SK-N-SH treated with all-trans-retinoic acid at 6 μM for 48 hours (cell line): ENCODE measurements around the gene SH3PXD2A.

Experiments
- ATAC-seq: fragments of 200-7000 bp; cut with Tn5 transposase; 3 replicates; pipeline ENCODE4 v1.9.1; 2020; ENCODE audit warnings: mild to moderate bottlenecking, moderate library complexity
- ARNTL ChIP-seq: fragments of 450-650 bp; formaldehyde crosslinking; IDR thresholded peaks from 2 replicates; pipeline ENCODE4 v1.5.0; 2020; ENCODE audit warnings: low read depth, mild to moderate bottlenecking, moderate library complexity, borderline replicate concordance
- BACH2 ChIP-seq: fragments of 250-450 bp; sonication (Bioruptor Pico); IDR thresholded peaks from 2 replicates; pipeline ENCODE4 v1.9.0; 2021; ENCODE audit warnings: mild to moderate bottlenecking, borderline replicate concordance
- CSDC2 ChIP-seq: fragments of 250-450 bp; sonication (Bioruptor Pico); IDR thresholded peaks from 2 replicates; pipeline ENCODE4 v1.5.0; 2020; ENCODE audit warnings: mild to moderate bottlenecking, moderate library complexity
- ESRRG ChIP-seq: fragments of 250-450 bp; sonication (Bioruptor Pico); IDR thresholded peaks from 2 replicates; pipeline ENCODE4 v1.6.1; 2021; ENCODE audit warnings: mild to moderate bottlenecking
- GLIS3 ChIP-seq: fragments of 250-450 bp; sonication (Bioruptor Pico); IDR thresholded peaks from 2 replicates; pipeline ENCODE4 v1.5.0; 2020; ENCODE audit warnings: mild to moderate bottlenecking, moderate library complexity
- ISL1 ChIP-seq: fragments of 250-450 bp; sonication (Bioruptor Pico); IDR thresholded peaks from 2 replicates; pipeline ENCODE4 v2.1.2; 2022; ENCODE audit warnings: mild to moderate bottlenecking, moderate library complexity
- OSR1 ChIP-seq: fragments of 250-450 bp; sonication (Bioruptor Pico); IDR thresholded peaks from 2 replicates; pipeline ENCODE4 v1.8.0; 2022; ENCODE audit warnings: moderate library complexity, mild to moderate bottlenecking, inconsistent platforms
- PPARA ChIP-seq: fragments of 250-450 bp; sonication (Bioruptor Pico); IDR thresholded peaks from 2 replicates; pipeline ENCODE4 v1.5.0; 2020; ENCODE audit warnings: mild to moderate bottlenecking, borderline replicate concordance
- RARB ChIP-seq: fragments of 250-450 bp; sonication (Bioruptor Pico); IDR thresholded peaks from 2 replicates; pipeline ENCODE4 v1.8.0; 2021; ENCODE audit warnings: mild to moderate bottlenecking, moderate library complexity
- SNAI2 ChIP-seq: fragments of 250-450 bp; sonication (Bioruptor Pico); IDR thresholded peaks from 2 replicates; pipeline ENCODE4 v1.5.0; 2020; ENCODE audit warnings: mild to moderate bottlenecking, moderate library complexity
- TCF4 ChIP-seq: fragments of 250-450 bp; sonication (Bioruptor Pico); IDR thresholded peaks from 2 replicates; pipeline ENCODE4 v1.8.0; 2021; ENCODE audit warnings: mild to moderate bottlenecking, moderate library complexity, borderline replicate concordance
- TOX ChIP-seq: fragments of 250-450 bp; sonication (Bioruptor Pico); IDR thresholded peaks from 2 replicates; pipeline ENCODE4 v1.8.0; 2021; ENCODE audit warnings: mild to moderate bottlenecking, moderate library complexity, borderline replicate concordance
- ZC3H10 ChIP-seq: fragments of 250-450 bp; sonication (Bioruptor Pico); IDR thresholded peaks from 2 replicates; pipeline ENCODE4 v1.5.1; 2021; ENCODE audit warnings: mild to moderate bottlenecking, moderate library complexity
- ZFP3 ChIP-seq: fragments of 250-450 bp; sonication (Bioruptor Pico); IDR thresholded peaks from 2 replicates; pipeline ENCODE4 v1.5.0; 2020; ENCODE audit warnings: mild to moderate bottlenecking, moderate library complexity
- ZFP30 ChIP-seq: fragments of 450-650 bp; formaldehyde crosslinking; IDR thresholded peaks from 2 replicates; pipeline ENCODE4 v1.5.0; 2022; ENCODE audit warnings: mild to moderate bottlenecking, moderate library complexity
- ZNF565 ChIP-seq: fragments of 450-650 bp; formaldehyde crosslinking; conservative IDR thresholded peaks from 2 replicates; pipeline ENCODE4 v1.5.0; 2020; ENCODE audit warnings: low read depth, mild to moderate bottlenecking, moderate library complexity
- ZNF70 ChIP-seq: fragments of 450-650 bp; formaldehyde crosslinking; IDR thresholded peaks from 2 replicates; pipeline ENCODE4 v1.5.0; 2020; ENCODE audit warnings: mild to moderate bottlenecking, moderate library complexity
- ZNF8 ChIP-seq: fragments of 450-650 bp; formaldehyde crosslinking; IDR thresholded peaks from 2 replicates; pipeline ENCODE4 v1.5.0; 2020; ENCODE audit warnings: mild to moderate bottlenecking, moderate library complexity
- TF ChIP-seq, protein P1 (sequence below): fragments of 250-450 bp; sonication (Bioruptor Pico); IDR thresholded peaks from 2 replicates; pipeline ENCODE4 v1.8.0; 2020; ENCODE audit warnings: mild to moderate bottlenecking, moderate library complexity, borderline replicate concordance
- TF ChIP-seq, protein P2 (sequence below): fragments of 250-450 bp; sonication (Bioruptor Pico); IDR thresholded peaks from 2 replicates; pipeline ENCODE4 v1.5.1; 2020; ENCODE audit warnings: low read depth, mild to moderate bottlenecking, moderate library complexity
- TF ChIP-seq, protein P3 (sequence below): fragments of 250-450 bp; sonication (Bioruptor Pico); IDR thresholded peaks from 2 replicates; pipeline ENCODE4 v1.8.0; 2021; ENCODE audit warnings: low read depth, mild to moderate bottlenecking, moderate library complexity, borderline replicate concordance
- TF ChIP-seq, protein P4 (sequence below): fragments of 250-450 bp; sonication (Bioruptor Pico); IDR thresholded peaks from 2 replicates; pipeline ENCODE4 v1.5.1; 2021; ENCODE audit warnings: mild to moderate bottlenecking, moderate library complexity

SH3PXD2A gene

DNA sequence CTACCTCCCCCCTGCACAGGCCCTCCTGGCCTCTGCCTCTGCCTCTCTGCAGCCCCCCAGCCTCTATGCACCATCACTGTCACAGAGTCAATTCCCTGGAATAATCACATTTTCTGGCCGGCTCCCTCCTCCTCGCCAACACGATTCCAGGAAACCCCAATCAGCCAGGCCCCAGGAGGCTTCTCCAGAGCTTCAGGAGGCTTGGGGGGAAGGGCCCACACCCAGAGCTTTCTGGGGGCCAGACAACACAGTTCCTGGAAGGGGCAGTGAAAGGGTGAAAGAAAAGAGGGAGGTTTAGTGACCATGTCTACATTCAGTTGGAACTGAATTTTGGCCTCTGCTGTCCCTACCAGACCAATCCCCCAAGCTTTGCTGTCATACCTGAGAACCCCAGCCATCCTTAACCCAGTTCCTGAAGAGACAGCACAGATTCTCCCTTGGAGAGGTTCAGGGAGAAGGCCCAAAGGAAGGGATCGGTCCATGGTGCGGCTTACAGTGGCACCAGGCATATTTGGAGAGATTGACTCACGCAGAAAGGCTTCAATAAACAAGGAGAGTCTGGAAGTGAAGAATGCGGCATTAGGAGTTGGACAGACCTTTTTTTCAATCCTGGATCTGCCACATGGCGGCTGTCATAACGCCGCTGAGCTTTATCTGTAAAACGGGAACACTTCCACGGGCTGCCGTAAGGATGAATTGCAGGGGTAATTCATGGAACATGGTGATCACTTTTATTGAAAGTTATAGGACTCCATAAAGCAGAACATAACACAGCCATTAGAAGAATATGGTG lies 272.8 kb downstream of the SH3PXD2A start:
- ATAC-seq: no peak

DNA sequence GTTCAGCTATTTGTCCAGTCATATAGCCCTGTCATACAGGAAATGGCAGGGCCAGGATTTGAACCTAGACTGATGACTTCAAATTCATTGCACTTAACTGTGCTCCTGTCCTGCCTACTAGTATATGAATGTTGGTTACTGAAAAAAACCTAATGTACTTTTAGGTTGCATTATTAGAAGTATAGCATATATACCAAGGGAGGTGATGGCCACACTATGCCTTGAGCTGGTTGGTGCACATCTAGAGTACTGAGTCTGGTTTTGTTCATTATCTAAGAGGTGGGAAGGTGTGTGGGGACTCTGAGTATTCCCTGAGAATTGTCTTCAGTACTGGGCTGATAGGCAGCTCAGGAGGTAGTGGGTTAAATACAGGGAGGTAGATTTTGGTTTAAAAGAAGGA lies 273.9 kb downstream of the SH3PXD2A start:
- no peak for ATAC-seq
- TF ChIP-seq, protein P1, sequence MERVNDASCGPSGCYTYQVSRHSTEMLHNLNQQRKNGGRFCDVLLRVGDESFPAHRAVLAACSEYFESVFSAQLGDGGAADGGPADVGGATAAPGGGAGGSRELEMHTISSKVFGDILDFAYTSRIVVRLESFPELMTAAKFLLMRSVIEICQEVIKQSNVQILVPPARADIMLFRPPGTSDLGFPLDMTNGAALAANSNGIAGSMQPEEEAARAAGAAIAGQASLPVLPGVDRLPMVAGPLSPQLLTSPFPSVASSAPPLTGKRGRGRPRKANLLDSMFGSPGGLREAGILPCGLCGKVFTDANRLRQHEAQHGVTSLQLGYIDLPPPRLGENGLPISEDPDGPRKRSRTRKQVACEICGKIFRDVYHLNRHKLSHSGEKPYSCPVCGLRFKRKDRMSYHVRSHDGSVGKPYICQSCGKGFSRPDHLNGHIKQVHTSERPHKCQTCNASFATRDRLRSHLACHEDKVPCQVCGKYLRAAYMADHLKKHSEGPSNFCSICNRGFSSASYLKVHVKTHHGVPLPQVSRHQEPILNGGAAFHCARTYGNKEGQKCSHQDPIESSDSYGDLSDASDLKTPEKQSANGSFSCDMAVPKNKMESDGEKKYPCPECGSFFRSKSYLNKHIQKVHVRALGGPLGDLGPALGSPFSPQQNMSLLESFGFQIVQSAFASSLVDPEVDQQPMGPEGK (CRISPR knock-in tag): no peak
- TF ChIP-seq ZNF70 (CRISPR knock-in tag) (peak; percentile 98), ZNF565 (no peak)

More for the DNA sequence above, 272.8 kb downstream of the SH3PXD2A start:
- no peak for TF ChIP-seq ZC3H10 (CRISPR knock-in tag)
- no peak for TF ChIP-seq ESRRG (CRISPR knock-in tag)
- TF ChIP-seq, protein P2, sequence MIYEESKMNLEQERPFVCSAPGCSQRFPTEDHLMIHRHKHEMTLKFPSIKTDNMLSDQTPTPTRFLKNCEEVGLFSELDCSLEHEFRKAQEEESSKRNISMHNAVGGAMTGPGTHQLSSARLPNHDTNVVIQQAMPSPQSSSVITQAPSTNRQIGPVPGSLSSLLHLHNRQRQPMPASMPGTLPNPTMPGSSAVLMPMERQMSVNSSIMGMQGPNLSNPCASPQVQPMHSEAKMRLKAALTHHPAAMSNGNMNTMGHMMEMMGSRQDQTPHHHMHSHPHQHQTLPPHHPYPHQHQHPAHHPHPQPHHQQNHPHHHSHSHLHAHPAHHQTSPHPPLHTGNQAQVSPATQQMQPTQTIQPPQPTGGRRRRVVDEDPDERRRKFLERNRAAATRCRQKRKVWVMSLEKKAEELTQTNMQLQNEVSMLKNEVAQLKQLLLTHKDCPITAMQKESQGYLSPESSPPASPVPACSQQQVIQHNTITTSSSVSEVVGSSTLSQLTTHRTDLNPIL (CRISPR knock-in tag): no peak

DNA sequence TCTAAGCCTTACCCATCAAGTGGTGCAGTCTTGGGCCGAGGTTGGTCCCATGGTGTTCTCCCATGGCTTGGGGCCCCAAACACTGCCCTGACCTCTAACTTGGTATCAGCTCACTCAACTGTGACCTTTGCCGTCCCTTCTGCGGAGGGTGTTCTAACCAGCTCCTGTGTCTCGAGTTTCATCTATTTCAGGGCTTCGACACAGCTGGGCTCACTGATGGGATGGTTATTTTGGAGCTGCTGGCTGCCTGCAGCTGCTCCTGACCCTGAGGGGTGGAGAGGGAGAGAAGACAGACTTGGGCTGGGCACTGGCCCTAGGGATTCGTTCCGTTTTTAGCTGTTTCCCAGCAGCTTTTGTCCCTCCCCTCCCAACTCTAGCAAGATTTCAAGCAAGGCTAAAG lies 274.9 kb downstream of the SH3PXD2A start:
- ATAC-seq: no peak
- TF ChIP-seq ISL1 (CRISPR knock-in tag) (no peak), ZFP30 (CRISPR knock-in tag) (no peak), SNAI2 (CRISPR knock-in tag) (no peak), TCF4 (CRISPR knock-in tag) (no peak), ZNF565 (no peak), ZFP3 (CRISPR knock-in tag) (no peak)

DNA sequence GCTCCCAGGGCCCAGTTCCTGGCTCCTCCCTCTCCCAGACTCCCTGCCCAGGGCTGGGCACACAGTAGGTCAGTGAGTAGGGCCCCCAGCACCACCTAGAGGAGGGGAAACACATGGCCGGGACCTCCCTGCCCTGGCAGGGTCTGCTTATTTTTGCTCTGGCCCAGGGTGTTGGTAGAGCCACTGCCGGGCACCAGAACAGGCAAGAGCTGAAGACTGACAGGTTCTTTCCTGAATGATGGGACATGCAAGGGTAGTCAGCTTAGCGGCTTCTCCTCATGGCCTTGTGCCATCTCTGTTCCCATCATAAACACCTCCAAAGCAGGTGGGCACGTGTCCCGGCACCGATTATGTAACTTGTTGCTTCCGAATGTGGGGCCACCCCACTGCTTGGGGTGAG lies 275.4 kb downstream of the SH3PXD2A start:
- ATAC-seq: no peak

More for the DNA sequence above, 275.4 kb downstream of the SH3PXD2A start:
- no peak for TF ChIP-seq BACH2
- no peak for TF ChIP-seq ISL1 (CRISPR knock-in tag)
- TF ChIP-seq, protein P2 (CRISPR knock-in tag): no peak
- no peak for TF ChIP-seq GLIS3 (CRISPR knock-in tag)
- TF ChIP-seq, protein P3, sequence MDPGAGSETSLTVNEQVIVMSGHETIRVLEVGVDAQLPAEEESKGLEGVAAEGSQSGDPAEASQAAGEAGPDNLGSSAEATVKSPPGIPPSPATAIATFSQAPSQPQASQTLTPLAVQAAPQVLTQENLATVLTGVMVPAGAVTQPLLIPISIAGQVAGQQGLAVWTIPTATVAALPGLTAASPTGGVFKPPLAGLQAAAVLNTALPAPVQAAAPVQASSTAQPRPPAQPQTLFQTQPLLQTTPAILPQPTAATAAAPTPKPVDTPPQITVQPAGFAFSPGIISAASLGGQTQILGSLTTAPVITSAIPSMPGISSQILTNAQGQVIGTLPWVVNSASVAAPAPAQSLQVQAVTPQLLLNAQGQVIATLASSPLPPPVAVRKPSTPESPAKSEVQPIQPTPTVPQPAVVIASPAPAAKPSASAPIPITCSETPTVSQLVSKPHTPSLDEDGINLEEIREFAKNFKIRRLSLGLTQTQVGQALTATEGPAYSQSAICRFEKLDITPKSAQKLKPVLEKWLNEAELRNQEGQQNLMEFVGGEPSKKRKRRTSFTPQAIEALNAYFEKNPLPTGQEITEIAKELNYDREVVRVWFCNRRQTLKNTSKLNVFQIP (CRISPR knock-in tag): no peak
- TF ChIP-seq ZC3H10 (CRISPR knock-in tag): no peak
- TF ChIP-seq SNAI2 (CRISPR knock-in tag): no peak
- no peak for TF ChIP-seq ZFP30 (CRISPR knock-in tag)
- TF ChIP-seq ARNTL (CRISPR knock-in tag): no peak
- TF ChIP-seq RARB (CRISPR knock-in tag): no peak
- TF ChIP-seq, protein P4, sequence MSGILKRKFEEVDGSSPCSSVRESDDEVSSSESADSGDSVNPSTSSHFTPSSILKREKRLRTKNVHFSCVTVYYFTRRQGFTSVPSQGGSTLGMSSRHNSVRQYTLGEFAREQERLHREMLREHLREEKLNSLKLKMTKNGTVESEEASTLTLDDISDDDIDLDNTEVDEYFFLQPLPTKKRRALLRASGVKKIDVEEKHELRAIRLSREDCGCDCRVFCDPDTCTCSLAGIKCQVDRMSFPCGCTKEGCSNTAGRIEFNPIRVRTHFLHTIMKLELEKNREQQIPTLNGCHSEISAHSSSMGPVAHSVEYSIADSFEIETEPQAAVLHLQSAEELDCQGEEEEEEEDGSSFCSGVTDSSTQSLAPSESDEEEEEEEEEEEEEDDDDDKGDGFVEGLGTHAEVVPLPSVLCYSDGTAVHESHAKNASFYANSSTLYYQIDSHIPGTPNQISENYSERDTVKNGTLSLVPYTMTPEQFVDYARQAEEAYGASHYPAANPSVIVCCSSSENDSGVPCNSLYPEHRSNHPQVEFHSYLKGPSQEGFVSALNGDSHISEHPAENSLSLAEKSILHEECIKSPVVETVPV (CRISPR knock-in tag): no peak
- TF ChIP-seq ZNF8: no peak
- TF ChIP-seq, protein P1 (CRISPR knock-in tag): no peak
- TF ChIP-seq OSR1 (CRISPR knock-in tag): no peak
- no peak for TF ChIP-seq ESRRG (CRISPR knock-in tag)
- TF ChIP-seq PPARA (CRISPR knock-in tag): no peak
- no peak for TF ChIP-seq TOX (CRISPR knock-in tag)
- no peak for TF ChIP-seq CSDC2 (CRISPR knock-in tag)
- no peak for TF ChIP-seq ZFP3 (CRISPR knock-in tag)
- TF ChIP-seq ZNF565: no peak
